Measurements from ENCODE around the gene ACAP2. TPM values are rescaled to one million over a fixed set of nuclear protein-coding genes. Genes with fewer than 3 reads are reported as not detected.
A peak's percentile ranks its signal among the peaks of the same experiment; 100 is the strongest.

Gene ACAP2
- polyA plus RNA-seq, 1 donor from 2014 or later, result 88.7 TPM

- H3K27ac ChIP-seq (ENCODE audit: low read length), result peak overlapping the region; percentile 57
- peaks cover under 1% of the 10 kb centered on the region for H3K36me3 ChIP-seq (ENCODE audit: insufficient read depth, low read length)
- peak; percentile 20 for TF ChIP-seq POLR2AphosphoS5 (IDR thresholded peaks at IDR 0.05)
- no peak for TF ChIP-seq REST (IDR thresholded peaks at IDR 0.05; ENCODE audit: borderline replicate concordance)
- TF ChIP-seq EZH2 (IDR thresholded peaks at IDR 0.05; ENCODE audit: borderline replicate concordance, insufficient read depth, low read length, poor library complexity, severe bottlenecking), result no peak
- no peak for TF ChIP-seq TAF1 (IDR thresholded peaks at IDR 0.05; ENCODE audit: low read depth)
- peak; percentile 24 for TF ChIP-seq MXI1 (conservative IDR thresholded peaks at IDR 0.05; ENCODE audit: poor library complexity, severe bottlenecking)
- peak; percentile 90 for TF ChIP-seq SMC3 (conservative IDR thresholded peaks at IDR 0.05; ENCODE audit: poor library complexity)
- TF ChIP-seq RAD21 (conservative IDR thresholded peaks at IDR 0.05), result peak; percentile 92
- peak; percentile 95 for TF ChIP-seq CTCF (IDR thresholded peaks at IDR 0.05; ENCODE audit: poor library complexity, severe bottlenecking)
- no peak for TF ChIP-seq EP300 (conservative IDR thresholded peaks at IDR 0.05; ENCODE audit: poor library complexity, severe bottlenecking)
- H3K9ac ChIP-seq (ENCODE audit: low read length), result peak overlapping the region; percentile 64
- H3F3A ChIP-seq (ENCODE audit: insufficient read depth, low read length, poor library complexity, severe bottlenecking), result no peaks in the 10 kb centered on the region
- no peaks in the 10 kb centered on the region for H3K9me3 ChIP-seq (ENCODE audit: low read length)
- no peaks in the 10 kb centered on the region for H3K9me2 ChIP-seq (ENCODE audit: insufficient read depth, low read length)
- H3K79me2 ChIP-seq (replicated peaks; ENCODE audit: insufficient read depth, low read length), result peaks cover 5% of the 10 kb centered on the region
- H3K4me2 ChIP-seq (ENCODE audit: low read length), result peak overlapping the region; percentile 65
- no peaks in the 10 kb centered on the region for H4K20me1 ChIP-seq (ENCODE audit: insufficient read depth)
- peak overlapping the region; percentile 75 for H2AFZ ChIP-seq (ENCODE audit: low read depth, low read length)
- H3K4me3 ChIP-seq (ENCODE audit: low read length), result peak overlapping the region; percentile 90
- no peaks in the 10 kb centered on the region for H3K27me3 ChIP-seq (ENCODE audit: insufficient read depth, low read depth, low read length)
Measured at GRCh38 chr3:195271410-195272243, 171.2 kb downstream of the ACAP2 start.

- no peaks in the 10 kb centered on the region for H3K36me3 ChIP-seq (ENCODE audit: insufficient read depth, low read length)
- H3K9me3 ChIP-seq (ENCODE audit: low read length), result no peaks in the 10 kb centered on the region
- no peaks in the 10 kb centered on the region for H3K9me2 ChIP-seq (ENCODE audit: insufficient read depth, low read length)
- peak within 1 kb of the TSS; percentile 71 for H3K9ac ChIP-seq (ENCODE audit: low read length)
- H3K79me2 ChIP-seq (replicated peaks; ENCODE audit: insufficient read depth, low read length), result peaks cover 5% of the 10 kb centered on the region
- peak within 1 kb of the TSS; percentile 75 for H2AFZ ChIP-seq (ENCODE audit: low read depth, low read length)
- peak within 1 kb of the TSS; percentile 90 for H3K4me3 ChIP-seq (ENCODE audit: low read length)
- H4K20me1 ChIP-seq (ENCODE audit: insufficient read depth), result no peaks in the 10 kb centered on the region
- no peaks in the 10 kb centered on the region for H3K27me3 ChIP-seq (ENCODE audit: insufficient read depth, low read depth, low read length)
- TF ChIP-seq SMC3 (conservative IDR thresholded peaks at IDR 0.05; ENCODE audit: poor library complexity) (peak; percentile 68), CTCF (IDR thresholded peaks at IDR 0.05; ENCODE audit: poor library complexity, severe bottlenecking) (peak; percentile 87), EP300 (conservative IDR thresholded peaks at IDR 0.05; ENCODE audit: poor library complexity, severe bottlenecking) (no peak), POLR2AphosphoS5 (IDR thresholded peaks at IDR 0.05) (peak; percentile 56), TAF1 (IDR thresholded peaks at IDR 0.05; ENCODE audit: low read depth) (peak; percentile 46), RAD21 (conservative IDR thresholded peaks at IDR 0.05) (peak; percentile 58), MXI1 (conservative IDR thresholded peaks at IDR 0.05; ENCODE audit: poor library complexity, severe bottlenecking) (peak; percentile 89), REST (IDR thresholded peaks at IDR 0.05; ENCODE audit: borderline replicate concordance) (no peak), EZH2 (IDR thresholded peaks at IDR 0.05; ENCODE audit: borderline replicate concordance, insufficient read depth, low read length, poor library complexity, severe bottlenecking) (no peak)
- H3K27ac ChIP-seq (ENCODE audit: low read length), result peak within 1 kb of the TSS; percentile 62
- H3F3A ChIP-seq (ENCODE audit: insufficient read depth, low read length, poor library complexity, severe bottlenecking), result no peaks in the 10 kb centered on the region
- H3K4me2 ChIP-seq (ENCODE audit: low read length), result peak within 1 kb of the TSS; percentile 79
Measured at GRCh38 chr3:195270817-195271409, 171.9 kb downstream of the ACAP2 start, which contains the start of gene XXYLT1. TSS of gene XXYLT1 (minus strand) at chr3:195271159. CDS start at chr3:195271058, 101 bp downstream.
